GM12872 (cell line): ENCODE data around the gene CD83.

Experiments used
- TF ChIP-seq, protein P1 (sequence below): IDR thresholded peaks from 3 replicates; pipeline ENCODE4 v1.5.1; 2011; ENCODE audit warnings: low read depth, mild to moderate bottlenecking, low read length, moderate library complexity; ENCODE audit not compliant: insufficient read depth

CD83 gene

DNA sequence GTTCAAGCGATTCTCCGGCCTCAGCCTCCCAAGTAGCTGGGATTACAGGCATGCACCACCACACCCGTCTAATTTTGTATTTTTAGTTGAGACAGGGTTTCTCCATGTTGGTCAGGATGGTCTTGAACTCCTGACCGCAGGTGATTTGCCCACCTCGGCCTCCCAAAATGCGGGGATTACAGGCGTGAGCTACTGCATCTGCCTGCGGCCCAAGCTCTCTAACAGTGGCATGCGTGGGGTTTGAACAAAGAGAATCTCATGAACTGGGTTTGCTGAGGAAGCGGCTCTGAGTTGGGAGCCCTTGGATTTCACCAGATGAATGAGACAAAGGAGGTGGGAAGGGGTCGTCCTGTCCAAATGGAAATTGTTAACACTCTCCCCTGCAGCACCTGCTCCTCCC is 33.2 kb upstream of the CD83 start:
- TF ChIP-seq, protein P1, sequence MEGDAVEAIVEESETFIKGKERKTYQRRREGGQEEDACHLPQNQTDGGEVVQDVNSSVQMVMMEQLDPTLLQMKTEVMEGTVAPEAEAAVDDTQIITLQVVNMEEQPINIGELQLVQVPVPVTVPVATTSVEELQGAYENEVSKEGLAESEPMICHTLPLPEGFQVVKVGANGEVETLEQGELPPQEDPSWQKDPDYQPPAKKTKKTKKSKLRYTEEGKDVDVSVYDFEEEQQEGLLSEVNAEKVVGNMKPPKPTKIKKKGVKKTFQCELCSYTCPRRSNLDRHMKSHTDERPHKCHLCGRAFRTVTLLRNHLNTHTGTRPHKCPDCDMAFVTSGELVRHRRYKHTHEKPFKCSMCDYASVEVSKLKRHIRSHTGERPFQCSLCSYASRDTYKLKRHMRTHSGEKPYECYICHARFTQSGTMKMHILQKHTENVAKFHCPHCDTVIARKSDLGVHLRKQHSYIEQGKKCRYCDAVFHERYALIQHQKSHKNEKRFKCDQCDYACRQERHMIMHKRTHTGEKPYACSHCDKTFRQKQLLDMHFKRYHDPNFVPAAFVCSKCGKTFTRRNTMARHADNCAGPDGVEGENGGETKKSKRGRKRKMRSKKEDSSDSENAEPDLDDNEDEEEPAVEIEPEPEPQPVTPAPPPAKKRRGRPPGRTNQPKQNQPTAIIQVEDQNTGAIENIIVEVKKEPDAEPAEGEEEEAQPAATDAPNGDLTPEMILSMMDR, result no peak

- TF ChIP-seq, protein P1, result no peak
Measured at GRCh38 chr6:14085176-14085787, 32.3 kb upstream of the CD83 start.

DNA sequence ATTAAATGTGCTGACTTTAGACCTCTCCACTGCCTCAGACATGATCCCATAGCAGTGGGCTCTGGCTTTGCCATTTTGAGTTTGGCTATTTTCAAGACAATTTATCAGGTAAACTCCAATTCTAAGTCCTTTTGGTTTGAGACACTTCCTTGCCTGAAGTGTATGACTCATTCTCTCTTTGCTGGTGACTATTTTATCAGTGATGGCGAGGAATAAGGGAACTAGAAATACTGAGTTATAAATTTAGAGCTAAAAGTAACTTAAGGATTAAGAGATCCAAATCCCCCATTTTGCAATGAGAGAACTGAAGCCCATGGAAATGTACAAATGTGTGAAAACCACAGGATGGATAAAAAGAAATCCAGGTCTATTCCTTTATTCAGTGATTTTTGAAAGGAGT is 30.9 kb upstream of the CD83 start:
- TF ChIP-seq, protein P1, result no peak

GRCh38 chr6:14088600-14089192 is 28.9 kb upstream of the CD83 start:
- TF ChIP-seq, protein P1, result no peak

GRCh38 chr6:14089224-14089623 is 28.3 kb upstream of the CD83 start:
- TF ChIP-seq, protein P1, result no peak

- TF ChIP-seq, protein P1, result no peak
Measured at GRCh38 chr6:14091339-14091978, 26.1 kb upstream of the CD83 start.

DNA sequence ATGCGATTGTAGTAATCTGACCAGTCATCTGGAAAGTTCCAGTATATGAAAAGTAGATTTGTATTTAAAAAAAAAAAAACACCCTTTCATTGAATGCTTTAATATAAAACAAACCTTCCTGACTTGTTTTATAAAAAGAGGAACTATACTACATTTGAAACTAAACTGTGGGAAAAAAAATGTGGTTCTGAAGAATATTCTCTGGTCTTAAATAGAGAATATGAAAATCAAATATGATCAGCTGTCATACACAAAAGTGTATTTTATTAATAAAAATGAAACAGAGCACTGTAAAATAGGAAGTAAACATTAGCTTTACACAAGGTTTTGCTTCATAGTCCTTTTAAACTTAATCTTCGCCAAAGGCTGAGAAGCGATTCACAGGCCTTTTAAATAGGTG is 25.3 kb upstream of the CD83 start:
- TF ChIP-seq, protein P1, result no peak
